ENCODE data around the gene ATP6V0C. TPM values are rescaled to one million over a fixed set of nuclear protein-coding genes. Genes with fewer than 3 reads are reported as not detected.

The ATP6V0C gene
- total RNA-seq, 2 donors from 2014 or later = 94.2 to 94.8 TPM

GRCh38 chr16:2500430-2500917 is 13.3 kb upstream of the ATP6V0C start:
- H3K27me3 Mint-ChIP-seq (ENCODE audit: low read depth) = no peaks in the 10 kb centered on the region
- no peak for ATAC-seq (replicated peaks in 1 of 2)
- H3K4me3 Mint-ChIP-seq = no peak overlapping the region
- no peaks in the 10 kb centered on the region for H3K36me3 Mint-ChIP-seq (ENCODE audit: insufficient read depth in 2 of 2)
- no peak for DNase-seq
- no peak overlapping the region for H3K27ac Mint-ChIP-seq
- no peaks in the 10 kb centered on the region for H3K9me3 Mint-ChIP-seq
- H3K4me1 Mint-ChIP-seq (ENCODE audit: low read depth) = no peaks in the 10 kb centered on the region

GRCh38 chr16:2500918-2501750 is 12.6 kb upstream of the ATP6V0C start:
- peak; percentile 93 to 96 for ATAC-seq (replicated peaks in 1 of 2)
- H3K27me3 Mint-ChIP-seq (ENCODE audit: low read depth) = no peaks in the 10 kb centered on the region
- no peak overlapping the region for H3K27ac Mint-ChIP-seq
- no peak overlapping the region for H3K4me3 Mint-ChIP-seq
- no peaks in the 10 kb centered on the region for H3K36me3 Mint-ChIP-seq (ENCODE audit: insufficient read depth in 2 of 2)
- no peaks in the 10 kb centered on the region for H3K9me3 Mint-ChIP-seq
- peak; percentile 81 to 86 for DNase-seq
- no peaks in the 10 kb centered on the region for H3K4me1 Mint-ChIP-seq (ENCODE audit: low read depth)

GRCh38 chr16:2501946-2502895 is 11.5 kb upstream of the ATP6V0C start:
- ATAC-seq (replicated peaks in 1 of 2) = no peak
- H3K4me3 Mint-ChIP-seq = no peak overlapping the region
- H3K9me3 Mint-ChIP-seq = no peaks in the 10 kb centered on the region
- no peak overlapping the region for H3K27ac Mint-ChIP-seq
- H3K27me3 Mint-ChIP-seq (ENCODE audit: low read depth) = no peaks in the 10 kb centered on the region
- no peak for DNase-seq
- H3K36me3 Mint-ChIP-seq (ENCODE audit: insufficient read depth in 2 of 2) = no peaks in the 10 kb centered on the region
- no peaks in the 10 kb centered on the region for H3K4me1 Mint-ChIP-seq (ENCODE audit: low read depth)

GRCh38 chr16:2505695-2506094 is 8.1 kb upstream of the ATP6V0C start:
- H3K36me3 Mint-ChIP-seq (ENCODE audit: insufficient read depth in 2 of 2) = no peaks in the 10 kb centered on the region
- no peak overlapping the region for H3K4me3 Mint-ChIP-seq
- H3K9me3 Mint-ChIP-seq = no peaks in the 10 kb centered on the region
- ATAC-seq (replicated peaks in 1 of 2) (no peak), DNase-seq (no peak)
- peaks cover 13% of the 10 kb centered on the region for H3K4me1 Mint-ChIP-seq (ENCODE audit: low read depth)
- no peak overlapping the region for H3K27ac Mint-ChIP-seq
- no peaks in the 10 kb centered on the region for H3K27me3 Mint-ChIP-seq (ENCODE audit: low read depth)

GRCh38 chr16:2507052-2507659 is 6.6 kb upstream of the ATP6V0C start:
- H3K9me3 Mint-ChIP-seq = no peaks in the 10 kb centered on the region
- peaks cover 14% of the 10 kb centered on the region for H3K4me1 Mint-ChIP-seq (ENCODE audit: low read depth)
- no peak overlapping the region for H3K4me3 Mint-ChIP-seq
- no peaks in the 10 kb centered on the region for H3K27me3 Mint-ChIP-seq (ENCODE audit: low read depth)
- no peak overlapping the region for H3K27ac Mint-ChIP-seq
- no peak for DNase-seq
- no peaks in the 10 kb centered on the region for H3K36me3 Mint-ChIP-seq (ENCODE audit: insufficient read depth in 2 of 2)
- ATAC-seq (replicated peaks in 1 of 2) = peak in 1 of 2 donors; percentile 35

- Mint-ChIP-seq H3K27me3 (ENCODE audit: low read depth) (no peaks in the 10 kb centered on the region), H3K4me3 (no peak overlapping the region), H3K36me3 (ENCODE audit: insufficient read depth in 2 of 2) (no peaks in the 10 kb centered on the region)
Measured at GRCh38 chr16:2507665-2508064, 6.1 kb upstream of the ATP6V0C start.

GRCh38 chr16:2508722-2509400 is 4.9 kb upstream of the ATP6V0C start:
- Mint-ChIP-seq H3K27ac (no peak overlapping the region), H3K9me3 (no peaks in the 10 kb centered on the region), H3K4me1 (ENCODE audit: low read depth) (peaks cover 26% of the 10 kb centered on the region), H3K36me3 (ENCODE audit: insufficient read depth in 2 of 2) (no peaks in the 10 kb centered on the region), H3K27me3 (ENCODE audit: low read depth) (no peaks in the 10 kb centered on the region), H3K4me3 (no peak overlapping the region)
- no peak for ATAC-seq (replicated peaks in 1 of 2)
- DNase-seq = no peak

More at GRCh38 chr16:2507665-2508064, 6.1 kb upstream of the ATP6V0C start:
- DNase-seq (no peak), ATAC-seq (replicated peaks in 1 of 2) (no peak)
- Mint-ChIP-seq H3K27ac (no peak overlapping the region), H3K4me1 (ENCODE audit: low read depth) (peaks cover 19% of the 10 kb centered on the region), H3K9me3 (no peaks in the 10 kb centered on the region)

GRCh38 chr16:2511128-2511800 is 2.5 kb upstream of the ATP6V0C start:
- Mint-ChIP-seq H3K27me3 (ENCODE audit: low read depth) (no peaks in the 10 kb centered on the region), H3K27ac (no peak overlapping the region), H3K9me3 (no peaks in the 10 kb centered on the region), H3K4me1 (ENCODE audit: low read depth) (peaks cover 43% of the 10 kb centered on the region), H3K36me3 (ENCODE audit: insufficient read depth in 2 of 2) (peaks cover 0 to 3% of the 10 kb centered on the region in 2 donors), H3K4me3 (no peak overlapping the region)
- ATAC-seq (replicated peaks in 1 of 2) (no peak), DNase-seq (no peak)

- Mint-ChIP-seq H3K4me3 (peak overlapping the region; percentile 90 to 91), H3K4me1 (ENCODE audit: low read depth) (peaks cover 52% of the 10 kb centered on the region), H3K27ac (peak overlapping the region; percentile 92), H3K9me3 (no peaks in the 10 kb centered on the region), H3K36me3 (ENCODE audit: insufficient read depth in 2 of 2) (peaks cover 0 to 5% of the 10 kb centered on the region in 2 donors), H3K27me3 (ENCODE audit: low read depth) (no peaks in the 10 kb centered on the region)
- ATAC-seq (replicated peaks in 1 of 2) = no peak
- DNase-seq = no peak
Measured at GRCh38 chr16:2511996-2512734, 1.6 kb upstream of the ATP6V0C start.

GRCh38 chr16:2512735-2513404 is 882 bp upstream of the ATP6V0C start:
- DNase-seq (peak; percentile 35 to 49), ATAC-seq (replicated peaks in 1 of 2) (peak; percentile 0 to 4)
- H3K4me1 Mint-ChIP-seq (ENCODE audit: low read depth) = peaks cover 59% of the 10 kb centered on the region
- H3K9me3 Mint-ChIP-seq = no peaks in the 10 kb centered on the region
- H3K4me3 Mint-ChIP-seq = peak overlapping the region; percentile 90 to 91
- peak overlapping the region; percentile 92 for H3K27ac Mint-ChIP-seq
- H3K27me3 Mint-ChIP-seq (ENCODE audit: low read depth) = no peaks in the 10 kb centered on the region
- peaks cover 0 to 5% of the 10 kb centered on the region in 2 donors for H3K36me3 Mint-ChIP-seq (ENCODE audit: insufficient read depth in 2 of 2)
